Endothelial cell (in vitro differentiated cells): ENCODE data around the gene MUC22. TPM values are rescaled to one million over a fixed set of nuclear protein-coding genes. Genes with fewer than 3 reads are reported as not detected.
"Not testable (repeated sequence)": the region's sequence is repeated elsewhere in the genome, so short reads cannot be mapped to it uniquely, and the experiment has no call there.

Experiments used
- DNase-seq: peaks from one replicate; pipeline ENCODE4 v3.0.0; 2021; ENCODE audit warnings: low spot score
- H3K27ac Mint-ChIP-seq: one replicate; pipeline ENCODE4 v1.8.0; 2021; ENCODE audit warnings: mixed read lengths, inconsistent platforms; ENCODE audit not compliant: unreplicated experiment
- H3K27me3 Mint-ChIP-seq: one replicate; pipeline ENCODE4 v1.8.0; 2021; ENCODE audit warnings: mild to moderate bottlenecking, moderate library complexity, mixed read lengths, inconsistent platforms; ENCODE audit not compliant: unreplicated experiment
- H3K36me3 Mint-ChIP-seq: one replicate; pipeline ENCODE4 v1.8.0; 2021; ENCODE audit warnings: mild to moderate bottlenecking, low read depth, mixed read lengths, inconsistent platforms; ENCODE audit not compliant: unreplicated experiment
- H3K4me1 Mint-ChIP-seq: one replicate; pipeline ENCODE4 v1.8.0; 2021; ENCODE audit warnings: mild to moderate bottlenecking, mixed read lengths, inconsistent platforms; ENCODE audit not compliant: unreplicated experiment
- H3K4me3 Mint-ChIP-seq: one replicate; pipeline ENCODE4 v1.8.0; 2021; ENCODE audit warnings: mild to moderate bottlenecking, mixed read lengths, inconsistent platforms; ENCODE audit not compliant: unreplicated experiment
- H3K9me3 Mint-ChIP-seq: one replicate; pipeline ENCODE4 v1.8.0; 2021; ENCODE audit warnings: mixed read lengths, inconsistent platforms; ENCODE audit not compliant: unreplicated experiment
- CTCF ChIP-seq: fragments of 200-600 bp; sonication (generic); IDR thresholded peaks from one replicate; pipeline ENCODE4 v1.5.0; 2021; ENCODE audit warnings: antibody characterized with exemption; ENCODE audit not compliant: unreplicated experiment
- total RNA-seq: library from RNA; stranded (reverse); fragmentation: NEBNext Ultra II Directional; extraction: Animal tissue kit (Norgen Biotek cat#: 25700); gene quantifications from one replicate; pipeline ENCODE4 v1.2.1, GENCODE V29; 2021; ENCODE audit not compliant: unreplicated experiment

MUC22 gene
- total RNA-seq, 1 donor from 2014 or later, result not detected

GRCh38 chr6:30997301-30997700, 13.0 kb upstream of the MUC22 start:
- Mint-ChIP-seq H3K9me3 (no peaks in the 10 kb centered on the region), H3K36me3 (no peaks in the 10 kb centered on the region), H3K4me1 (peaks cover 6% of the 10 kb centered on the region), H3K4me3 (no peak overlapping the region), H3K27me3 (no peaks in the 10 kb centered on the region), H3K27ac (no peak overlapping the region)
- no peak for TF ChIP-seq CTCF
- DNase-seq, result no peak

DNA sequence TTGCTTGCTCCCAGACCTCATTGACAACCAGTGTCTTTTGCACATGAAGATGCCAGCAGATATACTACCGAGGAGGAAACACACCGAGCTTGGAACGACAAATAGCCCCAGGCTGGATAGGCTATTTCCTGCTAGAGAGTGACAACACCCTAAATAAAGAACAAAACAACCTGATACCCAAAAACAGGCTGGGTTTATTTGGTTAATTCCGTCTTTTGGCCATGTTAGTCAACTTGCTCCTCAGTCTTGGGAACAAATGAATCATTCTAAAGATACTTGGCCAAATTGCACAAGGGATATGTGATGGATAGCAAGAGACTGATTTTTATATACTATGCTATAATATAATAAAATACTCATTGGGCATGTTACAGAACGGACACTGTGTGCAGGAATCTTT, 11.5 kb upstream of the MUC22 start:
- Mint-ChIP-seq H3K4me1 (peaks cover 6% of the 10 kb centered on the region), H3K9me3 (no peaks in the 10 kb centered on the region), H3K36me3 (no peaks in the 10 kb centered on the region), H3K4me3 (no peak overlapping the region), H3K27me3 (no peaks in the 10 kb centered on the region), H3K27ac (no peak overlapping the region)
- no peak for TF ChIP-seq CTCF
- DNase-seq, result no peak

GRCh38 chr6:31000067-31000860, 10.0 kb upstream of the MUC22 start:
- H3K36me3 Mint-ChIP-seq, H3K9me3 Mint-ChIP-seq, H3K27me3 Mint-ChIP-seq, H3K27ac Mint-ChIP-seq, DNase-seq, H3K4me3 Mint-ChIP-seq: not testable (repeated sequence)
- H3K4me1 Mint-ChIP-seq, result peaks cover 15% of the 10 kb centered on the region

- Mint-ChIP-seq H3K36me3 (no peaks in the 10 kb centered on the region), H3K27me3 (no peaks in the 10 kb centered on the region), H3K4me3 (no peak overlapping the region), H3K27ac (no peak overlapping the region), H3K9me3 (no peaks in the 10 kb centered on the region), H3K4me1 (peaks cover 21% of the 10 kb centered on the region)
- DNase-seq, result no peak
- TF ChIP-seq CTCF, result no peak
Measured at GRCh38 chr6:31001281-31001888, 8.9 kb upstream of the MUC22 start.

DNA sequence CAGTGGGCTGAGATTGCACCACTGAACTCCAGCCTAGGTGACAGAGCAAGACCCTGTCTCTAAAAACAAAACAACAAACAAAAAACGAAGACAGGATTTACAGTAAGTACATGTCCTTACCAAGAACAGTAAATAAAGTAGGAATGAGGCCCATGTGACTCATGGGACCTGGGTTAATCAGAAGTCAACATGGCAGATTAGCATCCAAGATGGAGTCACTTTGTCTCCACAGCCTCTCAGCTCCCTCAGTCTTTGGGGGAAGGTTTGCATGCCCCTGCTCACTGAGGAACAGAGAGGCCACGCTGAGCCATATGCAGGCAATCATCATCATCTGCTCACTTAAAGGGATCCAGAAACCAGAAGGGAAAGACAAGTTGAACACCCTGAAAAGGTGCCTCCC, 7.8 kb upstream of the MUC22 start:
- no peak for DNase-seq
- Mint-ChIP-seq H3K36me3 (no peaks in the 10 kb centered on the region), H3K9me3 (no peaks in the 10 kb centered on the region), H3K27ac (no peak overlapping the region), H3K4me1 (peaks cover 21% of the 10 kb centered on the region), H3K27me3 (no peaks in the 10 kb centered on the region), H3K4me3 (no peak overlapping the region)
- TF ChIP-seq CTCF, result no peak
